GM23338 (cell line): ENCODE results near the gene CTNND2. TPM values are rescaled to one million over a fixed set of nuclear protein-coding genes. Genes with fewer than 3 reads are reported as not detected.

Source experiments
- ATAC-seq: fragments of 200-7000 bp; cut with Tn5 transposase; 3 replicates; pipeline ENCODE4 v1.9.1; 2020
- DNase-seq: peaks from one replicate; pipeline ENCODE4 v3.0.0-alpha.2; 2015; ENCODE audit warnings: low spot score
- H2AFZ ChIP-seq: fragments of 200-600 bp; sonication (generic); 2 replicates; pipeline ENCODE4 v1.8.0; 2016; ENCODE audit warnings: antibody characterized with exemption, mild to moderate bottlenecking, moderate library complexity
- H3F3A ChIP-seq: fragments of 200-600 bp; sonication (generic); replicated peaks from 2 replicates; pipeline ENCODE4 v1.8.0; 2017; ENCODE audit warnings: antibody characterized with exemption, mixed run types, low read depth
- H3K27ac ChIP-seq: fragments of 200-600 bp; sonication (generic); 2 replicates; pipeline ENCODE4 v1.6.1; 2016; ENCODE audit warnings: low read depth
- H3K27me3 ChIP-seq: fragments of 200-600 bp; sonication (generic); 2 replicates; pipeline ENCODE4 v1.8.0; 2016; ENCODE audit warnings: mild to moderate bottlenecking, mixed run types, moderate library complexity; ENCODE audit not compliant: insufficient read depth
- H3K36me3 ChIP-seq: fragments of 200-600 bp; sonication (generic); 2 replicates; pipeline ENCODE4 v1.8.0; 2016; ENCODE audit warnings: mild to moderate bottlenecking; ENCODE audit not compliant: insufficient read depth
- H3K4me1 ChIP-seq: fragments of 200-600 bp; sonication (generic); 2 replicates; pipeline ENCODE4 v1.8.0; 2016; ENCODE audit warnings: mild to moderate bottlenecking, moderate library complexity; ENCODE audit not compliant: insufficient read depth
- H3K4me2 ChIP-seq: fragments of 200-600 bp; sonication (generic); 2 replicates; pipeline ENCODE4 v1.7.1; 2017; ENCODE audit warnings: mixed run types
- H3K4me3 ChIP-seq: fragments of 200-600 bp; sonication (generic); 2 replicates; pipeline ENCODE4 v1.6.1; 2016; ENCODE audit warnings: mixed run types
- H3K79me2 ChIP-seq: fragments of 200-600 bp; sonication (generic); replicated peaks from 2 replicates; pipeline ENCODE4 v1.8.0; 2017; ENCODE audit warnings: mild to moderate bottlenecking; ENCODE audit not compliant: insufficient read depth
- H3K9me2 ChIP-seq: fragments of 200-600 bp; sonication (generic); 2 replicates; pipeline ENCODE4 v1.8.0; 2017; ENCODE audit not compliant: insufficient read depth
- H4K20me1 ChIP-seq: fragments of 200-600 bp; sonication (generic); replicated peaks from 2 replicates; pipeline ENCODE4 v1.8.0; 2017; ENCODE audit warnings: mild to moderate bottlenecking; ENCODE audit not compliant: insufficient read depth
- H3K27ac Mint-ChIP-seq: 2 replicates; pipeline ENCODE4 v1.8.0; 2020; ENCODE audit warnings: inconsistent platforms, mild to moderate bottlenecking, moderate library complexity, mixed read lengths
- H3K27me3 Mint-ChIP-seq: 3 replicates; pipeline ENCODE4 v1.8.0; 2022; ENCODE audit warnings: low read depth, mild to moderate bottlenecking, moderate library complexity, mixed read lengths, inconsistent platforms; ENCODE audit not compliant: insufficient read depth, poor library complexity
- H3K36me3 Mint-ChIP-seq: 3 replicates; pipeline ENCODE4 v1.8.0; 2021; ENCODE audit warnings: low read depth, mild to moderate bottlenecking, inconsistent platforms, moderate library complexity, mixed read lengths
- H3K4me1 Mint-ChIP-seq: 3 replicates; pipeline ENCODE4 v1.8.0; 2020; ENCODE audit warnings: mild to moderate bottlenecking, inconsistent platforms, mixed read lengths
- H3K4me3 Mint-ChIP-seq: 3 replicates; pipeline ENCODE4 v1.8.0; 2021; ENCODE audit warnings: moderate library complexity, mild to moderate bottlenecking, inconsistent platforms, mixed read lengths
- H3K9me3 Mint-ChIP-seq: 3 replicates; pipeline ENCODE4 v1.8.0; 2020; ENCODE audit warnings: moderate library complexity, mild to moderate bottlenecking, inconsistent platforms, mixed read lengths
- CREB1 ChIP-seq: fragments of 250-450 bp; sonication (Bioruptor Pico); IDR thresholded peaks from 2 replicates; pipeline ENCODE4 v1.5.0; 2020; ENCODE audit warnings: low read depth, mild to moderate bottlenecking, moderate library complexity
- CTCF ChIP-seq, 2 experiments: fragments of 200-600 bp in 1 of 2; sonication (generic) in 1 of 2; conservative IDR thresholded peaks; 2 replicates each; pipeline versions ENCODE4 v1.5.1 to v1.6.1; 2016 to 2017; ENCODE audit warnings: antibody characterized with exemption in 2 of 2, low read depth in 2 of 2, mild to moderate bottlenecking in 2 of 2, moderate library complexity in 1 of 2
- EZH2 ChIP-seq: fragments of 200-600 bp; sonication (generic); IDR thresholded peaks from one replicate; pipeline ENCODE4 v1.8.0; 2017; ENCODE audit warnings: antibody characterized with exemption, mild to moderate bottlenecking, low read depth; ENCODE audit not compliant: unreplicated experiment
- EZH2phosphoT487 ChIP-seq: fragments of 200-600 bp; sonication (generic); IDR thresholded peaks from one replicate; pipeline ENCODE4 v1.8.1; 2018; ENCODE audit warnings: antibody characterized with exemption; ENCODE audit not compliant: unreplicated experiment
- POLR2AphosphoS5 ChIP-seq: IDR thresholded peaks from 2 replicates; pipeline ENCODE4 v1.6.1; 2016; ENCODE audit warnings: antibody characterized with exemption, low read depth
- REST ChIP-seq: IDR thresholded peaks from one replicate; pipeline ENCODE4 v1.6.1; 2018; ENCODE audit warnings: antibody characterized with exemption; ENCODE audit not compliant: unreplicated experiment
- STAT1 ChIP-seq: IDR thresholded peaks from one replicate; pipeline ENCODE4 v1.6.1; 2016; ENCODE audit warnings: antibody characterized with exemption; ENCODE audit not compliant: unreplicated experiment
- ZNF114 ChIP-seq: fragments of 250-450 bp; sonication (Bioruptor Pico); IDR thresholded peaks from 2 replicates; pipeline ENCODE4 v1.5.0; 2020; ENCODE audit warnings: mild to moderate bottlenecking, moderate library complexity
- polyA plus RNA-seq: library from polyadenylated mRNA; unstranded; fragments of >200 nt; fragmentation: Nextera tagmentation; extraction: Ambion mirVana; gene quantifications from 2 replicates; pipeline ENCODE4 v1.2.1, GENCODE V29; 2016
- total RNA-seq: library from RNA; depleted of rRNA; stranded (reverse); fragments of >200 nt; shearing (Covaris generic); gene quantifications from 2 replicates; pipeline ENCODE4 v1.2.3, GENCODE V29; 2014

CTNND2 gene
- total and polyA plus RNA-seq, 2 experiments from 2014 or later = 5.1 to 7.0 TPM

DNA sequence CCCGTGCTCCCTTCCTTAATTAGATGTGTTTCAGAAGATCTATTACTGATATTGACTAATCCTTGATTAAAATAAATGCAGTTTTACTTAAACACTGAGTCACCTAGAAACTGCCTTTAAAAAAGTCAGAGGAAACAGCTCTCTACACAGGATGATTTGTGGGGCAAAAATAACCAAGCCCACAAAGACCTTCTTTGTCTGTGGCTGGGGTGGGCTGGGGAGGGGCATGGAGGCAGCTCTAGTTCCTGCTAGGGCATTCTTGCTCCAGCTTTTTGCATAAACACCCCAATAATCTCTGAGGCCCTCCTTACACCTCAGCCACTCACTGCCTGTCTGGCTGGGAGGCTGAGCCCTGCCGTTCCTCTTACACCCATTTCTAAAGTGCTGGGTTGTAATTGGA lies 915.6 kb downstream of the CTNND2 start:
- Histone ChIP-seq H2AFZ (peak overlapping the region; percentile 96), H3K4me1 (peaks cover 8% of the 10 kb centered on the region), H4K20me1 (no peaks in the 10 kb centered on the region), H3K9me2 (no peaks in the 10 kb centered on the region), H3K27me3 (no peaks in the 10 kb centered on the region), H3K4me3 (no peak overlapping the region), H3K36me3 (no peaks in the 10 kb centered on the region), H3K79me2 (no peaks in the 10 kb centered on the region), H3K4me2 (peak overlapping the region; percentile 51; the same call in 1 of the 2 replicates), H3K27ac (no peak overlapping the region), H3F3A (no peaks in the 10 kb centered on the region)
- no peak for TF ChIP-seq STAT1
- TF ChIP-seq REST = no peak
- TF ChIP-seq CREB1 (CRISPR knock-in tag) = no peak
- TF ChIP-seq ZNF114 (CRISPR knock-in tag) = no peak
- Mint-ChIP-seq H3K4me3 (no peak overlapping the region; the same call in 2 of the 3 replicates), H3K27ac (no peak overlapping the region), H3K4me1 (peaks cover 23% of the 10 kb centered on the region), H3K27me3 (peaks cover 7% of the 10 kb centered on the region), H3K9me3 (no peaks in the 10 kb centered on the region), H3K36me3 (no peaks in the 10 kb centered on the region)
- DNase-seq (no peak), ATAC-seq (peak; percentile 27)

GRCh38 chr5:10987925-10988504 lies 916.2 kb downstream of the CTNND2 start:
- Histone ChIP-seq H2AFZ (peak overlapping the region; percentile 96), H3K27ac (no peak overlapping the region), H3K79me2 (no peaks in the 10 kb centered on the region), H3K27me3 (no peaks in the 10 kb centered on the region), H3K4me3 (peak overlapping the region; percentile 29; the same call in 1 of the 2 replicates), H3K36me3 (no peaks in the 10 kb centered on the region), H4K20me1 (no peaks in the 10 kb centered on the region), H3K4me2 (peak overlapping the region; percentile 51), H3K9me2 (no peaks in the 10 kb centered on the region), H3F3A (no peaks in the 10 kb centered on the region), H3K4me1 (peaks cover 3% of the 10 kb centered on the region)
- Mint-ChIP-seq H3K36me3 (no peaks in the 10 kb centered on the region), H3K4me1 (peaks cover 23% of the 10 kb centered on the region), H3K9me3 (no peaks in the 10 kb centered on the region), H3K4me3 (peak overlapping the region; percentile 55), H3K27ac (no peak overlapping the region), H3K27me3 (peaks cover 7% of the 10 kb centered on the region)
- DNase-seq (peak; percentile 88), ATAC-seq (peak; percentile 97)
- TF ChIP-seq EZH2 = no peak
- TF ChIP-seq EZH2phosphoT487 = no peak
- 0 out of 2 replicates have a peak, but pooled peaks have one; percentile 34 for TF ChIP-seq CREB1 (CRISPR knock-in tag)
- no peak for TF ChIP-seq POLR2AphosphoS5
- peak; percentile 91 to 94 for TF ChIP-seq CTCF (conservative IDR thresholded peaks at IDR 0.05; ENCODE audit: low read depth in 2 of 2)
